NK-92 (cell line): ENCODE data around the gene GADD45GIP1.

Experiments used
- DNase-seq: peaks from one replicate; lab custom pipeline; 2025; ENCODE audit not compliant: unreplicated experiment; lab: John Stamatoyannopoulos, UW

Gene GADD45GIP1

GRCh38 chr19:12913851-12914690, 43.0 kb downstream of the GADD45GIP1 start:
- no peak for DNase-seq

- DNase-seq, result no peak
Observed at GRCh38 chr19:12913011-12913561, 43.9 kb downstream of the GADD45GIP1 start.

GRCh38 chr19:12912571-12912970, 44.5 kb downstream of the GADD45GIP1 start:
- DNase-seq, result no peak

- no peak for DNase-seq
Observed at GRCh38 chr19:12907166-12907565, 49.9 kb downstream of the GADD45GIP1 start.
